A549 (cell line): ENCODE results near the gene PMVK. TPM values are rescaled to one million over a fixed set of nuclear protein-coding genes. Genes with fewer than 3 reads are reported as not detected.

Experiments used
- ATAC-seq, 2 experiments: fragments of 200-7000 bp in 1 of 2; fragments of >200 bp in 1 of 2; cut with Nextera tagmentation in 1 of 2; cut with Tn5 transposase in 1 of 2; 3 replicates each; pipeline versions ENCODE4 v1.8.0 to v1.9.1; 2018 to 2020; ENCODE audit warnings: mild to moderate bottlenecking in 1 of 2, moderate library complexity in 1 of 2
- CTCF ChIA-PET: fragments of 300-600 bp; sonication (Branson Sonifier 250); formaldehyde crosslinking; extraction: SDS; loops from one replicate; lab custom pipeline; 2021; ENCODE audit warnings: antibody characterized with exemption, inconsistent platforms; lab: Yijun Ruan, JAX
- POLR2A ChIA-PET: fragments of 350-600 bp; formaldehyde crosslinking; extraction: SDS; loops from one replicate; lab custom pipeline; 2021; ENCODE audit warnings: antibody characterized with exemption, inconsistent platforms; lab: Yijun Ruan, JAX
- DNase-seq, 2 experiments: peaks; one replicate each; pipeline versions ENCODE4 v3.0.0 to v3.0.0-alpha.2; 2011 to 2016; ENCODE audit warnings: low read depth in 1 of 2, low spot score in 1 of 2
- FAIRE-seq: peaks from 2 replicates; lab custom pipeline; 2011; peaks lifted over from hg19 to GRCh38; lab: Jason Lieb, UNC
- H3K27ac ChIP-seq, 2 experiments: fragments of >200 bp; sonication (Bioruptor Twin); formaldehyde crosslinking; 3 replicates each; pipeline ENCODE4 v1.5.1; 2016 to 2017
- H3K4me1 ChIP-seq: fragments of >200 bp; sonication (Bioruptor Twin); formaldehyde crosslinking; 3 replicates; pipeline ENCODE4 v1.6.1; 2016
- H3K4me2 ChIP-seq: fragments of >200 bp; sonication (Bioruptor Twin); formaldehyde crosslinking; 3 replicates; pipeline ENCODE4 v1.6.1; 2016
- H3K4me3 ChIP-seq: fragments of >200 bp; sonication (Bioruptor Twin); formaldehyde crosslinking; 3 replicates; pipeline ENCODE4 v1.5.1; 2016
- H3K9me3 ChIP-seq: fragments of >200 bp; sonication (Bioruptor Twin); formaldehyde crosslinking; 3 replicates; pipeline ENCODE4 v1.6.1; 2016
- BHLHE40 ChIP-seq: IDR thresholded peaks from 2 replicates; pipeline ENCODE4 v1.6.1; 2012; ENCODE audit warnings: low read depth, low read length, inconsistent platforms
- CBX2 ChIP-seq: fragments of 200-600 bp; sonication (generic); IDR thresholded peaks from 2 replicates; pipeline ENCODE4 v1.6.1; 2016; ENCODE audit warnings: low read depth, mild to moderate bottlenecking, borderline replicate concordance
- CEBPB ChIP-seq, 2 experiments: fragments of >200 bp in 1 of 2; sonication (Bioruptor Twin) in 1 of 2; formaldehyde crosslinking in 1 of 2; IDR thresholded peaks; 2 replicates each; pipeline ENCODE4 v1.6.1; 2012 to 2016
- CTCF ChIP-seq: fragments of >200 bp; sonication (Bioruptor Twin); formaldehyde crosslinking; IDR thresholded peaks from 3 replicates; pipeline ENCODE4 v1.5.1; 2016
- E2F6 ChIP-seq: IDR thresholded peaks from 2 replicates; pipeline ENCODE4 v1.6.1; 2012; ENCODE audit warnings: low read depth, borderline replicate concordance
- ELK1 ChIP-seq: fragments of 150-350 bp; IDR thresholded peaks from 2 replicates; pipeline ENCODE4 v1.6.1; 2014; ENCODE audit warnings: low read depth, mild to moderate bottlenecking, low read length
- EP300 ChIP-seq, 2 experiments: fragments of >200 bp; sonication (Bioruptor Twin); formaldehyde crosslinking; IDR thresholded peaks; 2 replicates in 1 of 2; 3 replicates in 1 of 2; pipeline ENCODE4 v1.6.1; 2016 to 2017
- FOXS1 ChIP-seq: fragments of 250-450 bp; sonication (Bioruptor Pico); IDR thresholded peaks from 2 replicates; pipeline ENCODE4 v1.5.0; 2020; ENCODE audit warnings: mild to moderate bottlenecking, moderate library complexity
- HES2 ChIP-seq: fragments of >200 bp; sonication (Bioruptor Twin); formaldehyde crosslinking; IDR thresholded peaks from 2 replicates; pipeline ENCODE4 v1.6.1; 2016
- HMGXB4 ChIP-seq: fragments of 250-450 bp; sonication (Bioruptor Pico); IDR thresholded peaks from 2 replicates; pipeline ENCODE4 v1.5.0; 2021; ENCODE audit warnings: mild to moderate bottlenecking, moderate library complexity, borderline replicate concordance
- HOXB5 ChIP-seq: fragments of 250-450 bp; sonication (Bioruptor Pico); IDR thresholded peaks from 2 replicates; pipeline ENCODE4 v1.5.0; 2020; ENCODE audit warnings: mild to moderate bottlenecking, moderate library complexity
- NPAS2 ChIP-seq: fragments of 250-450 bp; sonication (Bioruptor Pico); IDR thresholded peaks from 2 replicates; pipeline ENCODE4 v1.8.0; 2022; ENCODE audit warnings: mild to moderate bottlenecking, moderate library complexity, borderline replicate concordance
- PBX3 ChIP-seq: IDR thresholded peaks from 2 replicates; pipeline ENCODE4 v1.6.1; 2012
- POLR2AphosphoS2 ChIP-seq: conservative IDR thresholded peaks from 2 replicates; pipeline ENCODE4 v1.6.1; 2012; ENCODE audit warnings: low read length, improper control_type of control experiment, inconsistent platforms
- USF2 ChIP-seq: fragments of 450-650 bp; IDR thresholded peaks from 2 replicates; pipeline ENCODE4 v1.6.1; 2014; ENCODE audit warnings: antibody characterized with exemption
- ZFP36 ChIP-seq: fragments of 450-650 bp; IDR thresholded peaks from 2 replicates; pipeline ENCODE4 v1.6.1; 2014; ENCODE audit warnings: borderline replicate concordance; ENCODE audit not compliant: partially characterized antibody
- WGBS: methylation state at CpG from one replicate; pipeline ENCODE4 v1.1.6; 2017; ENCODE audit errors: missing lambda C conversion rate; 5-methylcytosine and 5-hydroxymethylcytosine counted together
- polyA plus RNA-seq, 4 experiments: library from polyadenylated mRNA; depleted of rRNA in 3 of 4; stranded (reverse); fragments of >200 nt; fragmentation: RNase III in 1 of 4; extraction: RNeasy Plus Mini Kit Qiagen cat#74134 plus additional on column Dnase treatment in 1 of 4; gene quantifications; 2 replicates in 3 of 4; 3 replicates in 1 of 4; pipeline ENCODE4 v1.2.3, GENCODE V29; 2011 to 2017

PMVK gene
- polyA plus RNA-seq, 2 of the 4 experiments (the other 2 are of a cell fraction), result 35.7 to 52.0 TPM

- 0 out of 6 replicates have a peak overlapping the region, but pooled peaks of 1 of the 2 experiments have one; percentile 7 for H3K27ac ChIP-seq
- ATAC-seq, result no peak
- no peak for TF ChIP-seq FOXS1 (CRISPR knock-in tag)
- TF ChIP-seq CEBPB (IDR thresholded peaks at IDR 0.05), result peak in 1 of 2 experiments; percentile 42; a peak in 2 of 4 replicates
- TF ChIP-seq POLR2AphosphoS2, result no peak
- CTCF ChIA-PET, result interaction anchor here (1.2 kb wide), 1 partner anchor 9 kb away, joined by 4 read pairs; the partner anchor contains the start of gene PBXIP1
- H3K4me1 ChIP-seq, result peaks cover 40% of the 10 kb centered on the region
- no peaks in the 10 kb centered on the region for H3K9me3 ChIP-seq
- FAIRE-seq, result no peak
- POLR2A ChIA-PET, result interaction anchor here (0.6 to 1.9 kb wide), 3 partner anchors 10 to 80 kb away, joined by 4 to 8 read pairs (median 6); partner anchors contain the start of gene CKS1B
- WGBS, result 90% methylated on average over 6 of the region's 6 CpGs
- H3K4me2 ChIP-seq, result no peak overlapping the region
- H3K4me3 ChIP-seq, result no peak overlapping the region
- DNase-seq, result no peak
Measured at GRCh38 chr1:154964359-154964758, 27.8 kb upstream of the PMVK start.

GRCh38 chr1:154963643-154964042 is 27.1 kb upstream of the PMVK start:
- no peak for ATAC-seq
- TF ChIP-seq ZFP36, result no peak
- TF ChIP-seq POLR2AphosphoS2, result peak; percentile 66; the same call in 1 of the 2 replicates
- no peak overlapping the region for H3K4me3 ChIP-seq
- H3K27ac ChIP-seq, result 0 out of 6 replicates have a peak overlapping the region, but pooled peaks of 1 of the 2 experiments have one; percentile 4
- no peak for DNase-seq
- CTCF ChIA-PET, result interaction anchor here (1.0 kb wide), 1 partner anchor 120 kb away, joined by 3 read pairs; no protein-coding TSS in a partner anchor
- no peak for FAIRE-seq
- POLR2A ChIA-PET, result no interaction called here
- 84% methylated on average over 8 of the region's 8 CpGs for WGBS
- peaks cover 36% of the 10 kb centered on the region for H3K4me1 ChIP-seq
- H3K9me3 ChIP-seq, result no peaks in the 10 kb centered on the region
- peak overlapping the region; percentile 99; the same call in 1 of the 3 replicates for H3K4me2 ChIP-seq

- Histone ChIP-seq H3K27ac (peak overlapping the region; percentile 97), H3K4me2 (peak overlapping the region; percentile 99), H3K4me3 (peak overlapping the region; percentile 74; the same call in 2 of the 3 replicates), H3K9me3 (no peaks in the 10 kb centered on the region), H3K4me1 (peaks cover 28% of the 10 kb centered on the region)
- POLR2A ChIA-PET, result interaction anchor here (2.8 kb wide), 1 partner anchor 9 kb away, joined by 67 read pairs; the partner anchor contains the start of genes CKS1B and SHC1
- ATAC-seq (no peak), FAIRE-seq (no peak), DNase-seq (no peak)
- 91% methylated on average over 6 of the region's 6 CpGs for WGBS
- no peak for TF ChIP-seq HMGXB4 (CRISPR knock-in tag)
- TF ChIP-seq USF2, result no peak
- no peak for TF ChIP-seq HOXB5 (CRISPR knock-in tag)
- TF ChIP-seq E2F6, result no peak
- no peak for TF ChIP-seq PBX3
- no peak for TF ChIP-seq CBX2
- TF ChIP-seq ELK1, result no peak
- no peak for TF ChIP-seq HES2
- no peak for TF ChIP-seq CTCF
- no peak for TF ChIP-seq BHLHE40
- TF ChIP-seq NPAS2 (CRISPR knock-in tag), result no peak
- no peak for TF ChIP-seq EP300 (IDR thresholded peaks at IDR 0.05)
- TF ChIP-seq, all 56 proteins: peak for 0
- CTCF ChIA-PET, result interaction anchor here (1.0 to 3.4 kb wide), 4 partner anchors 10 to 122 kb away, joined by 3 to 19 read pairs (median 8); partner anchors contain the start of gene PMVK
Measured at GRCh38 chr1:154962795-154963330, 26.3 kb upstream of the PMVK start.
